Measurements from ENCODE around the gene MMP2.
A peak's percentile ranks its signal among the peaks of the same experiment; 100 is the strongest.

MMP2 gene

GRCh38 chr16:55478827-55479429 lies at the start of gene MMP2:
Gene MMP2, plus strand, starts transcription at chr16:55479198. Its CDS starts 282 bp downstream, at chr16:55479480.
- DNase-seq: no peak

GRCh38 chr16:55433030-55433429 lies 46.0 kb upstream of the MMP2 start:
- no peak for DNase-seq

- no peak for DNase-seq
Measured at GRCh38 chr16:55433535-55433934, 45.5 kb upstream of the MMP2 start.

- no peak for DNase-seq
Measured at GRCh38 chr16:55434000-55434399, 45.0 kb upstream of the MMP2 start.

- DNase-seq: no peak
Measured at GRCh38 chr16:55435387-55435786, 43.6 kb upstream of the MMP2 start.

- DNase-seq: no peak
Measured at GRCh38 chr16:55436587-55436986, 42.4 kb upstream of the MMP2 start.

- no peak for DNase-seq
Measured at GRCh38 chr16:55437625-55438024, 41.4 kb upstream of the MMP2 start.

GRCh38 chr16:55438281-55438680 lies 40.7 kb upstream of the MMP2 start:
- no peak for DNase-seq

GRCh38 chr16:55439101-55439690 lies 39.8 kb upstream of the MMP2 start:
- no peak for DNase-seq

GRCh38 chr16:55443434-55444346 lies 35.3 kb upstream of the MMP2 start:
- no peak for DNase-seq

- no peak for DNase-seq
Measured at GRCh38 chr16:55444754-55445485, 34.1 kb upstream of the MMP2 start.

GRCh38 chr16:55447231-55447630 lies 31.8 kb upstream of the MMP2 start:
- no peak for DNase-seq

- DNase-seq: no peak
Measured at GRCh38 chr16:55452996-55453395, 26.0 kb upstream of the MMP2 start.

GRCh38 chr16:55453909-55454308 lies 25.1 kb upstream of the MMP2 start:
- no peak for DNase-seq

GRCh38 chr16:55454861-55455260 lies 24.1 kb upstream of the MMP2 start:
- DNase-seq: no peak

- DNase-seq: no peak
Measured at GRCh38 chr16:55462241-55462640, 16.8 kb upstream of the MMP2 start.

- DNase-seq: no peak
Measured at GRCh38 chr16:55464375-55464774, 14.6 kb upstream of the MMP2 start.

- peak in 1 of 2 experiments; percentile 70 for DNase-seq
Measured at GRCh38 chr16:55465077-55465896, 13.7 kb upstream of the MMP2 start.

- DNase-seq: no peak
Measured at GRCh38 chr16:55466209-55466608, 12.8 kb upstream of the MMP2 start.

GRCh38 chr16:55467898-55468297 lies 11.1 kb upstream of the MMP2 start:
- DNase-seq: no peak

- no peak for DNase-seq
Measured at GRCh38 chr16:55468352-55468990, 10.5 kb upstream of the MMP2 start.

All from NCI-H526 (cell line).